Pulmonary artery endothelial cell (primary cell): ENCODE results near the gene CARD10. TPM values are rescaled to one million over a fixed set of nuclear protein-coding genes. Genes with fewer than 3 reads are reported as not detected.

Source experiments
- DNase-seq: peaks from one replicate; pipeline ENCODE4 v3.0.0-alpha.2; 2011; ENCODE audit warnings: low read depth, low spot score
- total RNA-seq: library from RNA; depleted of rRNA; stranded (reverse); fragments of >200 nt; gene quantifications from 2 replicates; pipeline ENCODE4 v1.2.3, GENCODE V29; 2014

CARD10 gene
- total RNA-seq, 1 donor from 2014 or later = 39.7 TPM

DNA sequence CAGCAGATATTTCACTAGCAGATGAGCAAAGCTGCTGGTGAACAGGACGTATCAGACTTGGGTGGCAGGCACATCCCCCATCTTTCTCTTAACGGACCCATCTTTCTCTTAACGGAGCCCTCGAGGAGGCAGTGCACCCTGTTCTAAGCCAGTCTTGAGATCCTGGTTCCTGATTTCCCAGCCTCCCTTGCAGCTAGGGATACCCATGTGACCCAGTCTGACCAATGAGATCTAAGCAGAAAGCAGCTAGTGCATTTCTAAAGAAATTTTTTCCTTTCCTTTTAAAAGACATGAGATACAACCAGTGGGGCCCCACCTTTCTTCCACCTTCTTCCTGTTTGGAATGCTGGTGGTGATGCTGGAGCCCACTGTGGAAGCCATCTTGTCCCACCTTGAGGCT, 78.3 kb downstream of the CARD10 start:
- DNase-seq = no peak

Other genes starting within 250 kb of the CARD10 start
- under 0.01 and 0.11 TPM in 2 replicates for gene CYTH4, start 236.9 kb downstream of the CARD10 start, total RNA-seq
- gene ELFN2, start 91.9 kb downstream of the CARD10 start, total RNA-seq = under 0.01 and 0.04 TPM in 2 replicates
- gene MFNG, start 33.0 kb downstream of the CARD10 start, total RNA-seq = 119 and 148 TPM in 2 replicates
- 19.5 and 27.5 TPM in 2 replicates for gene CDC42EP1, start 41.1 kb upstream of the CARD10 start, total RNA-seq
- gene LGALS2, start 60.7 kb upstream of the CARD10 start, total RNA-seq = not detected in 2 replicates
- gene GGA1, start 89.4 kb upstream of the CARD10 start, total RNA-seq = 26.3 and 36.7 TPM in 2 replicates
- 1.1 and 1.5 TPM in 2 replicates for gene SH3BP1, start 120.3 kb upstream of the CARD10 start, total RNA-seq
- 11.1 and 13.7 TPM in 2 replicates for gene PDXP, start 139.3 kb upstream of the CARD10 start, total RNA-seq
- 4,833 and 7,629 TPM in 2 replicates for gene LGALS1, start 156.2 kb upstream of the CARD10 start, total RNA-seq
- gene NOL12, start 166.9 kb upstream of the CARD10 start, total RNA-seq = 26.8 and 36.5 TPM in 2 replicates
- gene TRIOBP, start 177.6 kb upstream of the CARD10 start, total RNA-seq = 105 and 115 TPM in 2 replicates